Pancreas (tissue), 10 donors: Measurements from ENCODE around the gene COX18. TPM values are rescaled to one million over a fixed set of nuclear protein-coding genes. Genes with fewer than 3 reads are reported as not detected.

ENCODE experiments used
- ATAC-seq, 4 donors: fragments of 200-7000 bp; cut with Tn5 transposase; one replicate each; pipeline versions ENCODE4 v1.8.0 to v1.9.1; 2020; ENCODE audit warnings: mild to moderate bottlenecking in 4 of 4, moderate library complexity in 4 of 4
- DNase-seq, 6 donors: peaks; one replicate each; pipeline ENCODE4 v3.0.0-alpha.2; 2020
- FAIRE-seq: peaks from 2 replicates; lab custom pipeline; 2012; peaks lifted over from hg19 to GRCh38; lab: Jason Lieb, UNC
- H3K27ac ChIP-seq, 4 donors: fragments of 200-600 bp; sonication (generic); 1 replicate in 3 of 4; 2 replicates in 1 of 4; pipeline versions ENCODE4 v1.5.0 to v1.8.0; 2020
- H3K27me3 ChIP-seq, 4 donors: fragments of 200-600 bp; one replicate each; pipeline ENCODE4 v1.8.0; 2021
- H3K36me3 ChIP-seq, 3 donors: fragments of 200-600 bp; sonication (generic) in 1 of 3; one replicate each; pipeline versions ENCODE4 v1.5.0 to v1.8.0; 2020 to 2021
- H3K4me1 ChIP-seq, 3 donors: fragments of 200-600 bp; one replicate each; pipeline ENCODE4 v1.8.0; 2021
- H3K4me3 ChIP-seq, 4 donors: fragments of 200-600 bp; sonication (generic) in 2 of 4; one replicate each; pipeline versions ENCODE4 v1.5.0 to v1.8.0; 2020 to 2021
- H3K9me3 ChIP-seq, 4 donors: fragments of 200-600 bp; one replicate each; pipeline ENCODE4 v1.8.0; 2021
- WGBS, 2 donors: extraction: QIAGEN DNeasy Blood & Tissue Kit; methylation state at CpG; one replicate each; pipeline ENCODE4 v1.1.7; 2013; 5-methylcytosine and 5-hydroxymethylcytosine counted together
- intact Hi-C, 3 donors: fragments of 100-400 bp; cut with DNase I; formaldehyde crosslinking; loops; one replicate each; pipeline versions ENCODE4 v1.11.1 to v1.14.2; 2022
- polyA plus RNA-seq, 2 donors: library from polyadenylated mRNA; stranded (reverse); fragments of 200-250 nt; gene quantifications; one replicate each; pipeline ENCODE4 v1.2.3, GENCODE V29; 2013
- total RNA-seq, 6 donors: library from RNA; stranded (reverse); fragmentation: NEBNext Ultra II Directional in 4 of 6; extraction: Animal tissue kit (Norgen Biotek cat#: 25700) in 4 of 6; gene quantifications; one replicate each; pipeline versions ENCODE4 v1.2.1 to v1.2.4, GENCODE V29; 2021 to 2023
- TF ChIP-seq, protein P1 (sequence below), 4 donors: fragments of 200-600 bp; sonication (generic) in 3 of 4; IDR thresholded peaks; one replicate each; pipeline versions ENCODE4 v1.5.0 to v1.8.0; 2021; ENCODE audit warnings: antibody characterized with exemption in 4 of 4
- donor health status: healthy with polysubstance abuse.
- donor health status: DM: no; HTN: no; CAD: no; lungs with moderate emphysema.
- donor health status: DM: no; HTN: no; CAD: no.
- donor health status: control.
- donor health status: control.
- donor health status: Bipolar disorder and iron deficiency.
- donor health status: DM: yes; HTN: yes; CAD: no.
- donor health status: DM: no; HTN: no; CAD: no.
- donor health status: DM: no; HTN: no; CAD: no.
- donor health status: DM: yes; HTN: yes; CAD: no.

Gene COX18
- total and polyA plus RNA-seq, 8 donors: 4.7 to 9.6 (median 6.7) TPM

DNA sequence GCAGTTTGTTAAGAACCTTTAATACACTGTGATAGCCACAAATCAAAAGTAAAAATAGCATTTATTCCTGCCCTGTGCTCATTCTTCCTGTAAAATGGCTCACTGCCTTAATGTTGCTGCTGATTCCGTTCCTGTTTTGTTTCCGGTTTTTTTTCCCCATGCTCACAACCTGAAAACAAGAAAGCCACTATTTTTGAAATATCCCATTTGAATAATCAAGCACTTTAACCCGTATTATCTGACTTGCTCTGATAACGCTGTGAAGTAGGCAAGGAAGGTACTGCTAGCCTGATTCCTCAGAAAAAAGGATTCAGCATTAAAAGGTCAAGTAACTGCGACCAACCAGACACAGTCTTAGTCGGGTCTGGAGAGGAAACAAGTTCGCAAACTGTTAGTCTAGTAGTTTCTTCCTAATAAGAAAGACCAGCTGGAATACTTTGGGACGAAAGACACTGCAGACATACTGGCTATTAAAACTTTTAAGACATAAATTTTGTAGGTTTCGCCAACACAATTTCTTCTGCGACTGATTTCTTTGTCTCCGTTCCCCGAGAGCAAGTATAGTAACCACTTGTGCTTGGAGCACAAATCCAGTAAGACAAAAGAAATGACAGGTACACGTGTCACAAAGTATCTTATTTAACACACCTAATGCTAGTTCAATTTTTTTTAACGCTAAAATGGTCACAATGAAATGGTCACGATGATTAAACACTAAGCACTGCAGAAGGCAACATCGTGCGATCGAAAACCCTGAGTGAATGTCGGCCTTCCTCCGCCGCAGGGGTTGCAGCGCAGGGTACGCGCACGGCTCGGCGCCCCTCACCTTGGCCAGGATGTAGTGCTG is 802 bp downstream of the COX18 start:
- ATAC-seq: peak; percentile 13 to 33 (median 19)
- 0 to 1% methylated on average over 27 of the region's 27 CpGs for WGBS, 2 donors
- H3K27me3 ChIP-seq: no peaks in the 10 kb centered on the region
- H3K27ac ChIP-seq: peak overlapping the region; percentile 92 to 98 (median 96)
- TF ChIP-seq, protein P1, sequence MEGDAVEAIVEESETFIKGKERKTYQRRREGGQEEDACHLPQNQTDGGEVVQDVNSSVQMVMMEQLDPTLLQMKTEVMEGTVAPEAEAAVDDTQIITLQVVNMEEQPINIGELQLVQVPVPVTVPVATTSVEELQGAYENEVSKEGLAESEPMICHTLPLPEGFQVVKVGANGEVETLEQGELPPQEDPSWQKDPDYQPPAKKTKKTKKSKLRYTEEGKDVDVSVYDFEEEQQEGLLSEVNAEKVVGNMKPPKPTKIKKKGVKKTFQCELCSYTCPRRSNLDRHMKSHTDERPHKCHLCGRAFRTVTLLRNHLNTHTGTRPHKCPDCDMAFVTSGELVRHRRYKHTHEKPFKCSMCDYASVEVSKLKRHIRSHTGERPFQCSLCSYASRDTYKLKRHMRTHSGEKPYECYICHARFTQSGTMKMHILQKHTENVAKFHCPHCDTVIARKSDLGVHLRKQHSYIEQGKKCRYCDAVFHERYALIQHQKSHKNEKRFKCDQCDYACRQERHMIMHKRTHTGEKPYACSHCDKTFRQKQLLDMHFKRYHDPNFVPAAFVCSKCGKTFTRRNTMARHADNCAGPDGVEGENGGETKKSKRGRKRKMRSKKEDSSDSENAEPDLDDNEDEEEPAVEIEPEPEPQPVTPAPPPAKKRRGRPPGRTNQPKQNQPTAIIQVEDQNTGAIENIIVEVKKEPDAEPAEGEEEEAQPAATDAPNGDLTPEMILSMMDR (IDR thresholded peaks at IDR 0.05): no peak
- DNase-seq: peak in 1 of 6 donors; percentile 23
- no peaks in the 10 kb centered on the region for H3K36me3 ChIP-seq
- no peak for FAIRE-seq
- intact Hi-C loops: no loop called here
- peaks cover 6 to 15% (median 9%) of the 10 kb centered on the region in 3 donors for H3K4me1 ChIP-seq
- H3K9me3 ChIP-seq: no peaks in the 10 kb centered on the region
- H3K4me3 ChIP-seq: peak overlapping the region; percentile 35 to 88 (median 78)

DNA sequence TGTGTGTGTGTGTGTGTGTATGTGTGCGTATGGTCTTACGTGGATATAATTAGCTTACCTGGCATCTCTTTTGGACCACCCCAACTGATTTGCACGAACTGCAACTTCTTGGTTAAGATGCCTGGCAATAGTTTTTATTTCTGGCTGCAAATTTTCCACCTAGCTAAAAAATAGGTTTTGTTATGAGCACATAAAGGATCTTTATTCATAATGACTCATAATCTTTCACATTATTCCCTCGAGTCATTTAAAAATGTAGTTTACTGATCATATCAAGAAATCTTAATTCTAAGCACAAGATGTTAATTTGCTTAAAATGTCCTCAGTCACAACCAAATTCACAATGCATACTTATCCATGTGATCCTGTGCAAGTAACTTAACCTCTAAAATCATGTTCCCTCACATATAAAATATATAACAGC is 1.5 kb downstream of the COX18 start:
- Histone ChIP-seq H3K4me1 (peaks cover 6 to 15% (median 9%) of the 10 kb centered on the region in 3 donors), H3K27ac (peak overlapping the region; percentile 92 to 98 (median 96)), H3K9me3 (no peaks in the 10 kb centered on the region), H3K36me3 (no peaks in the 10 kb centered on the region), H3K27me3 (no peaks in the 10 kb centered on the region), H3K4me3 (peak overlapping the region; percentile 35 to 88 (median 78))
- intact Hi-C loops: no loop called here
- DNase-seq (no peak), FAIRE-seq (no peak), ATAC-seq (no peak)
- TF ChIP-seq, protein P1 (IDR thresholded peaks at IDR 0.05): no peak
- 29 to 38% methylated on average over 4 of the region's 4 CpGs for WGBS, 2 donors

DNA sequence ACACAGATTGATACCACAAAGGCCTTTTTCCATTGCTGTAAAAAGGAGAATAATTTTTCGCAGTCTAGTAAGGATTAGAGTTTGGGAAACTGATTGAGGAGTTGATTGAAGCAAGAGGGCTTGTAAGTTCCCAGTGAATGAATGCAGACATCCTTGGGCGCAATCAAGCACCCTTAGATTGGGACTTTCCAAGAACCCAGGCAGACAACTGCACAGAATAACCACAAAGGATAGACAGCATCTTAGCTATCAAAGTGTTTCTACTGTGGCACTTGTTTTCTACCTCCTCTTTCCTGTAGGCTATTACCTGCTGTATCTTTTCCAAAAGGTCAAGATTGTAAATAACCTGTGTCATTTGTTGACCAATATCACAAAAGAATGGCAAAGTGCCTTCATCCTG is 2.6 kb downstream of the COX18 start:
- no peak for FAIRE-seq
- Histone ChIP-seq H3K27me3 (no peaks in the 10 kb centered on the region), H3K36me3 (no peaks in the 10 kb centered on the region), H3K4me1 (peaks cover 6 to 15% (median 9%) of the 10 kb centered on the region in 3 donors), H3K9me3 (no peaks in the 10 kb centered on the region), H3K27ac (no peak overlapping the region), H3K4me3 (no peak overlapping the region)
- ATAC-seq: no peak
- intact Hi-C loops: no loop called here
- TF ChIP-seq, protein P1 (IDR thresholded peaks at IDR 0.05): no peak
- 94 to 95% methylated on average over 2 of the region's 2 CpGs for WGBS, 2 donors
- DNase-seq: no peak

DNA sequence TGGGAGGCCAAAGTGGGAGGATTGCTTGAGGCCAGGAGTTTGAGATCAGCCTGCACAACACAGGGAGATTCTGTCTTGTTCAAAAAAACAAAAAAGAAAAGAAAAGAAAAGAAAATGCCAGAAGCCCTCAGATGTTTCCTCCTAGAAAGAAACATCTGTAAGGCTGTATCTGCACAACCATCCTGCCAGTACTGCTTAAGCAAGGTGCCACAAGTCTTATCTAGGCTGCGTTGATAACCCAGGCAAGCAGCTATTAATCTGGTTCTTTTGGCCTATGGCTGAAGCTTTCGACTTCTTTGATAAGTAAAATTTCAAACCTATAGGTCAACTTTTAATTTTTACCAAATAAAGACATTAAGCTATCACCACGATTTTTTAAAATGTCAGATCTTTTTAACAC is 3.1 kb downstream of the COX18 start:
- no peak for FAIRE-seq
- TF ChIP-seq, protein P1 (IDR thresholded peaks at IDR 0.05): no peak
- Histone ChIP-seq H3K36me3 (no peaks in the 10 kb centered on the region), H3K9me3 (no peaks in the 10 kb centered on the region), H3K27me3 (no peaks in the 10 kb centered on the region), H3K4me3 (no peak overlapping the region), H3K27ac (no peak overlapping the region), H3K4me1 (peaks cover 6 to 15% (median 9%) of the 10 kb centered on the region in 3 donors)
- DNase-seq: no peak
- no peak for ATAC-seq
- intact Hi-C loops: no loop called here
- 42 to 53% methylated on average over 3 of the region's 3 CpGs for WGBS, 2 donors

DNA sequence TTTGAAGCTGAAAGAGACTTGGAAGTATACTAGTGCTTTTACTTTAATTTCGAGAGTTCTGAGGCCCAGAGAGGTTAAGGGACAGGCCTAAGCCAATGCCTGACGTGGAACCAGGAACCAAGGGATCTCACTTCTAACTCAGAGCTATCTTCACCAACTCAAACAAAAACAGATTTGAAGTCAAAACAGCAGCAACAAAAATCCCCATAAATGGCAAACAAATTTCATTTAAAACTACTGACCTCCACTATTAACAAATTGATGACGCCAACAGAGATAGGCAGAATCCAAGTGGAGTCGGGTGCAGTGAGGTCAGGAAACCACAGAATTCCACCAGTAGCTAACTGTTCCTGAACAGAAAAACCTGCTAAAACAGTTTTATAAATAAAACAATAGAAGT is 5.0 kb downstream of the COX18 start:
- intact Hi-C loops: no loop called here
- FAIRE-seq (no peak), DNase-seq (no peak), ATAC-seq (no peak)
- Histone ChIP-seq H3K9me3 (no peaks in the 10 kb centered on the region), H3K27ac (no peak overlapping the region), H3K27me3 (no peaks in the 10 kb centered on the region), H3K4me1 (peaks cover 6 to 9% (median 9%) of the 10 kb centered on the region in 3 donors), H3K4me3 (no peak overlapping the region), H3K36me3 (peaks cover 0 to 3% (median under 1%) of the 10 kb centered on the region in 3 donors)
- 71 to 83% methylated on average over 4 of the region's 4 CpGs for WGBS, 2 donors
- TF ChIP-seq, protein P1 (IDR thresholded peaks at IDR 0.05): no peak
